HG03039 (cell line): ENCODE results near the gene RAPGEF6.
A peak's percentile ranks its signal among the peaks of the same experiment; 100 is the strongest.
"Not testable (repeated sequence)": the region's sequence is repeated elsewhere in the genome, so short reads cannot be mapped to it uniquely, and the experiment has no call there.

Source experiments
- ATAC-seq: cut with Tn5 transposase; IDR thresholded peaks from one replicate; pipeline ENCODE4 v1.9.1; 2021; ENCODE audit warnings: mild to moderate bottlenecking, moderate library complexity; ENCODE audit not compliant: unreplicated experiment

The RAPGEF6 gene

DNA sequence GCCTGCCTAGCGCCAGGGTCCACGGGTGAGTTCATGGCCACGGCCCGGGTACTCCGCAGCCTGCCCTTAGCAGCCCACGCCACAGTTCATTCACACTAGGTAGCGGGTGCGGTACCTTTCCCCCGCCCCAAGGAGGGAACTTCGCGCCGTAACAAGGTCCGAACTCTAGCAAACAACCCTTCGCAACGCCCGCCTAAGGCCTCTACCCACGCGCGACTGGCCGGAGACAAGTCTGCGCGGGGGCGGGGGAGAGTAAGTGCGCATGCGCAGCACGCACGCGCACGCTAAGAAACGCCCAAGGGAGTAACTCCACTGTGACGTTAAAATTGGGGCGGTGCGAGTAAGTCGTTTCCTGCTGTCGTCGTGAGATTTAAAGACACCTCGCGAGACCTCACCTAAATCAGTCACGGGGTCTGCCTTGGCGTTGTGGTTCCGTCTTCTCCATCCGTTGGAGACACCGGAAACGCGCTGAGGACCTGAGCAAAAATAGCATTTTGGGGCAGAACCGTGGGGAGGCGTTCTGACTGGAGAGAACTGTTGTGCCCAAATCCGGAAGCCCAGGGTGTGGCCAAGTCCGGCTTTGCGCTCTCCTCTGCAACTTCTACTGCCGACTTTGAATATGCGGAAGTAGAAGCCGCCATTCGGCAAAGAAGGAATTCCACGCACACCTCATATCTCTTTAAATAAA, at the start of gene RAPGEF6:
RAPGEF6 (minus strand) TSS at position 234 of the 688 bp plus-strand sequence; CDS start at position 35, 199 bp downstream.
- peak; percentile 82 for ATAC-seq

DNA sequence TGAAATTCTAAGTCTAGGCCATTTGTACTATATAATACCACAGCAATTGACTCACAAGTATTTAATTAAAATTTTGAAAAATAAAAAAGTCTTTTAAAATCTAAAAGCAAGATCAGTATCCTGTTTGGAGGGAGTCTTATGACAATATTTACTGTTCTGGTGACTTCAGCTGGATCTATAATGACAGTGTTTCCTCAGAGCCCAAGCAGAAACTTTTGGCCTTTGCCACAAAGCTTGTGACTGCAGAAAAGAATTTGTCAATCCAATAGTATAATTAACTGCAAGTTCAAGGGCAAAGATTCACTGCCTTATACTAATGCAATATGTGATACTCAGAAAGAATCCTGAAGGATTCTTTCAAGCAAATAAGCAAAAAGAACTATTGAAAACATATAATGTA, 49.6 kb upstream of the RAPGEF6 start:
- no peak for ATAC-seq

DNA sequence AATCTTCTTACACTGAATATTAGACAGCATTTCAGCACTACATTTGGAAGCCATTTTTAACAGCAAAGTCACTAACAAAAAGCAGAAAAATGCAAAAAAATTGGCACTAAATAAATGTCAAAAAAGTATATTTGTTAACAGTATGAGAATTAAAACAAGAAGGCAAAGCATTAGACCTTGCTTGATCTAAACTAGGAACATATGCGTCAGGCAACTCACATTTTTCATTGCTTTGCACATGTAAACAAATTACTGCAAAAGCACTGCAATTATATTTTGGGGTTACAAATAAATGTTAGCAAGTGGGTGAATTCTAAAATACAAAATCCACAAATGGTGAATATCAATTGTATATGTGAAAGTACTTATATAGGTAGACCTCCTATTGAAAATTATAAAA, 49.0 kb upstream of the RAPGEF6 start:
- no peak for ATAC-seq

DNA sequence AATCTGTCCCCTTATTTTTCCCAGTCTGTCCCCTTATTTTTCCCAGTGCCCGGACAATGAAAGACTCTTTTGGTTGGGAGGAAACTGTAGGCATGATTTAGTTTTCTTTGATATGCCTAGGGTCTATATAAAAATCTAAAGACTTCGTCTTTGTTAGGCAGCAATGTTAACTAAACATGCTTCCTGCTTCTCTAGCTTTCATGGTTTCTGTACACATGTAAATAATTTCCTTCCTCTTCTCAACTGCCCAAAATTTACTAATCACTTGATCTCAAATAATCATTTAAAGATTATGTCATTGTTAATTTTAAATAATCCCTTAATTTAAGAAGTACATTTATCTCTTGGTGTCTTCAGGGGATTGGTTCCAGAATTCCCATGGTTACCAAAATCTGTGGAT, 47.8 kb upstream of the RAPGEF6 start:
- no peak for ATAC-seq

- no peak for ATAC-seq
Measured at GRCh38 chr5:131682175-131682574, 47.1 kb upstream of the RAPGEF6 start.

GRCh38 chr5:131679911-131680310, 44.9 kb upstream of the RAPGEF6 start:
- ATAC-seq: no peak

- ATAC-seq: not testable (repeated sequence)
Measured at GRCh38 chr5:131678273-131678672, 43.2 kb upstream of the RAPGEF6 start.

GRCh38 chr5:131677115-131677514, 42.1 kb upstream of the RAPGEF6 start:
- ATAC-seq: no peak

DNA sequence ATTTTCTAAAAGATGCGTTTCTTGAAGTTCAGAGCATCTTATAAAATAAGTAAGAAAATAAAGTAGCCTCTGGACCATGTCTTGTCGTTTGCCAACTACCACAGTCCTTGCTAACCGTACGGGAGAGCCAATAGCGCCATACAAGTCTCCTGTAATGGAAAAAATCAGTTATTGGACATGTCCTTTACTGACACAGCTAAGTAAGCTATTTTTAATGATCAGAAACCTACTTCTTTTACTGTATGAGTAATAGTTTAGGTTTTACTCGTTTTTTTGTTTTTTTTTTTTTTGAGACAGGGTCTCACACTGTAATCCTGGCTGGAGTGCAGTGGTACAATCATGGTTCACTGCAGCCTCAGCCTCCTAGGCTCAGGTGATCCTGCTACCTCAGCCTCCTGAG, 37.7 kb upstream of the RAPGEF6 start:
- ATAC-seq: no peak

DNA sequence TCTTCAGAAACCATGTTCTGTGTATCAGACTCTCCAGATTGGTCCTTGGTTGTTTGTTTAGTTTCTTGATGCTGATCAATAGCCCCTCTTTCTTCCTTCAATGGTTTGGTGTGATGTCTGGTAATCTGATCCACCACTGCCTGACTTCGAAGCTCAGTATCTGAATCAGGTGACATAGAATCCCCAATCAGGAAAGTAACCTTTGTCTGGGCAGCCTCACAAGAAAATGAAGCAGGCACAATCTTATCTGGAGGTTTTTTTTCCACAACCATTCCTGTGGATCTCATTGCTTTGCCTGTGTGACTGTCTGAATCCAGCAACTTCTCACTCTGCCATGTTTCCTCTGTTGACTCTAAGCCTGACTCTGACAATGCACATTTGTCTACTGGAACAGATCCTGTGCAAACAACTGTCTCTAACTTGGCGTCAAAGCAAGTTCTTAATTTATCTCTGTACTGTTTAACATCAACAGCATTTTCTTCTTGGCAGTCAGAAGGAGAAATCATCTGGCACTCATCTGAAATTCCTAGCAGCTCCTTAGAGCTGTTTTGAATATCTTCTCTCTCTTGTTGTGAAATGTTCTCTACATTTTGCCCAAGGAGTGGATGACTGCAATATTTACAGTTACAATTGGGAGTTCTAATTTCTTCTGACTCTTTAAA, 37.1 kb upstream of the RAPGEF6 start:
- ATAC-seq: no peak

GRCh38 chr5:131671409-131671808, 36.4 kb upstream of the RAPGEF6 start:
- ATAC-seq: peak; percentile 39

DNA sequence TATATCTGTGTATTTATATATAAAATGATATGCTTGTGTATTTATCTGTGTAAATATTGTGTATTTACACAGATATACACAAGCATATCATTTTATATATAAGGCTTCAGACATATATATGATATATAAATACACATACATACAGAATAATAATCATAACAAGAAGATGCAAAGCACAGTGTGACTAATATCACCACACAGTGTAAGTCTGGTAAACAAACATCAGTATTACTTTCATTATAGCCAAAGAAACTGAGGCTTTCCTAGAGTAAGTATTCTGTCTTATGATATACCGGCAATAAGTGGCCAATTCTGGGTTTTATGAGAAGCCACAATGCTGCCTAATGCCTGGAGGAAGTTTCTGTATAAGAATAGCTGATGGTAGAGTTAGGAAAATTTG, 29.9 kb upstream of the RAPGEF6 start:
- no peak for ATAC-seq

DNA sequence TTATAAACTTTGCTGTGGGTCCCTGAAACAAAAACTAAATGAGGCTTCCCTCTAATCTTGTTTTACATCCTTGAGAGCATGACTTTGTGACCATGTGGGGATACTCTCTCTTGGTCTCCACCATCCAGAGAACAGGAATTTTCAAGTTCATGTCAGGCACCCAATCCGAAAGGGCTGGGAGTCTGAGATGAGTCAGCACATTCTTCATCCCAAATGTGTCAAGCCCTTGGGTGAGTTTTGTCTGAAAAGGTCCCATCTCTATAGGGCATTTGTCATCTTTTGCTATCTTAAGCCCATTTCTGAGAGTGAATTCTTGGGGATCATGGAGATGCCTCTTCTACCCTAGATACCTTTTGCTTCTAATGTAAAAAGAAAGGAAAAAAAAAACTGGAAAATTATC, 26.9 kb upstream of the RAPGEF6 start:
- ATAC-seq: no peak

DNA sequence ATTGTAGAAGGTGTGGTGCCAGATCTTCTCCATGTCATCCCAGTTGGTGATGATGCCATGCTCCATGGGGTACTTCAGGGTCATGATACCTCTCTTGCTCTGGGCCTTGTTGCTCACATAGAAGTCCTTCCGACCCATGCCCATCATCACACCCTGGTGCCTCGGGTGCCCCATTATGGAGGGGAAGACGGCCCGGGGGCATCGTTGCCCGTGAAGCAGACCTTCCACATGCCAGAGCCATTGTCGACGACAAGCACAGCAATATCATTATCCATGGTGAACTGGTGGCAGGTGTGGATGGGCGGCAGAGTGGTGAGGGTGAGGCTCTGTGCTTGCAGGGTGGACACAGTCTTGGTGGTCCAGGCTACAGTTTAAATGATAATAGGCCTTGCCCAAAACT, 24.8 kb upstream of the RAPGEF6 start:
- no peak for ATAC-seq

DNA sequence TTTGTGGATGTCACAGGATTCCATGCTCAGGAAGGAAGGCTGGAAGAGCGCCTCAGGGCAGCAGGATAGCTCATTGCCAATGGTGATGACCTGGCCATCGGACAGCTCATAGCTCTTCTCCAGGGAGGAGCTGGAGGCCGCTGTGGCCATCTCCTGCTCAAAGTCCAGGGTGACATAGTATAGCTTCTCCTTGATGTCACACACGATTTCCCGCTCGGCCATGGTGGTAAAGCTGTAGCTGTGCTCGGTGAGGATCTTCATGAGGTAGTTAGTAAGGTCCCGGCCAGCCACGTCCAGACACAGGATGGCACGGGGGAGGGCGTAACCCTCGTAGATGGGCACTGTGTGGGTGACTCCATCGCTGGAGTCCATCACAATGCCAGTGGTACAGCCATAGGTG, 24.3 kb upstream of the RAPGEF6 start:
- ATAC-seq: no peak

DNA sequence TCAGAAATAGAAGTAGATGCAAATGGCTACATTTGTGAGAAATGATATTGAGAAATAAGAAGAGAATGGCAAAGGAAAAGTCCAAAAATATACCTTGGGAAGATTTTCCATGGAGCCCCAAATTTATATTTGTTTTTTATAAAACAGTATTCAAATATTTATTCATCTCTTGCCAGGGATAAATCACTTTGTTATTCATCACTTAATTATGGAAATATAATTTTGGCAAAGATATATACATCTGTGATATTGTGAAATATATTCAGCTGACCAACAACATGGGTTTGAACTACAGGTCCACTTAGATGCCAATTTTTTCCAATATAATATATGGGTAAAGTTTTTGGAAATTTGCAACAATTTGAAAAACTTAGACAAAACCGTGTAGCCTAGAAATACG, 19.7 kb upstream of the RAPGEF6 start:
- ATAC-seq: no peak

GRCh38 chr5:131654309-131654708, 19.3 kb upstream of the RAPGEF6 start:
- ATAC-seq: no peak

DNA sequence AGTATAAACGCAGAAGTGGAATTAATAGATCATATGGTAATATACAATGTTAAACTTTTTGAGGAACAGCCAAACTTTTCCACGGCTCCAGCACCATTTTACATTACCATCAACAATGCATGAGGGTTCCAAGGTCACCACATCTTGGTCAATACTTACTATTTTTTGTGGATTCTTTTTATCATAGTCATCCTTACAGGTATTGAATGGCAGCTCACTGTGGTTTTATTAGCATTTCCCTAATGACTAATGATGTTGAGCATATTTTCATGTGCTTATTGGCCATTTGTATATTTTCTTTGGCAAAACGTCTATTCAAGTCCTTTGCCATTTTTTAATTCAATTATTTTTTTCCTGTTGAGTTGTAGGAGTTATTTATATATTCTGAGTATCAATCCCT, 14.1 kb upstream of the RAPGEF6 start:
- ATAC-seq: no peak

- ATAC-seq: peak; percentile 77
Measured at GRCh38 chr5:131647048-131647769, 12.2 kb upstream of the RAPGEF6 start.

DNA sequence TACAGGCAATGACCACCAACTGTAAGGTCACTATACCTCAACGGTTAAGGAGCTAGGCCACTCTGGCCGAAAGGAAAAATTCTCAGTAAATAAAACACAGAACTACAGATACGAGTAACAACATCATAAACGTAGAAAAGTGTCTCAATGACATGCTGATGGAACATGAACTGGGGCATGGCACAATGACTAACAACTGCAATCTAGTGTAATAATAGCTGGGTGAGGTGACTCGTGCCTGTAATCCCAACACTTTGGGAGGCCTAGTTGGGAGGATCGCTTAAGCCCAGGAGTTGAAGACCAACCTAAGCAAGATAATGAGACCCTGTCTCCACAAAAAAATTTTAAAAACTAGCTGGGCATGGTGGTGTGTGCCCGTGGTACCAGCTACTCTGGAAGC, 9.8 kb upstream of the RAPGEF6 start:
- ATAC-seq: no peak

- ATAC-seq: no peak
Measured at GRCh38 chr5:131644370-131644769, 9.3 kb upstream of the RAPGEF6 start.

DNA sequence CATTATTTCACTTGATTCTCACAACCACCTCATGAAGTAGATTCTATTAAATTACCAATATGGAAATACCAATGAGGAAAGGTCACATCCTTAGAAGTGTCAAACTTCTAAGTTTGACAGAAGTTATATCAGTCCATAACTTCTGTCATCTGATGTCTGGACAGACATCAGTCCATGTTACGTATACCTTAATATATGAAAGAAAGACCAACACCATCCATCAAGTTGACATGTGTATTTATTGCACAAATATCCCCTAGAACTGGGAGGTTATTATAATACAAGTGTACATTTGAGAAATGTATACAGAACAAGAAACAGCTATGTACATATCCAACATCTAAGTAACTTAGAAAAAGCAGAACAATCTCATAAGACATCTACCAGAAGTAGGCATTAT, 6.5 kb upstream of the RAPGEF6 start:
- no peak for ATAC-seq
